GM20431 (cell line): ENCODE data around the gene SH3TC1.

Experiments used
- in situ Hi-C: fragments of 300-500 bp; cut with MseI, MboI; formaldehyde crosslinking; loops from one replicate; pipeline ENCODE4 v1.15.0; 2020; ENCODE audit warnings: low sequenced_read_pairs; ENCODE audit not compliant: unreplicated experiment

SH3TC1 gene

GRCh38 chr4:8198906-8199593 is at the start of gene SH3TC1:
SH3TC1 (plus strand) TSS chr4:8199290; CDS start chr4:8205195, 5,905 bp downstream.
- in situ Hi-C loops: no loop called here

- in situ Hi-C loops: no loop called here
Observed at GRCh38 chr4:8149664-8150063, 49.4 kb upstream of the SH3TC1 start.

GRCh38 chr4:8150152-8151090 is 48.7 kb upstream of the SH3TC1 start:
- in situ Hi-C loops: no loop called here

GRCh38 chr4:8151165-8151650 is 47.9 kb upstream of the SH3TC1 start:
- in situ Hi-C loops: no loop called here

- in situ Hi-C loops: no loop called here
Observed at GRCh38 chr4:8152090-8152864, 46.8 kb upstream of the SH3TC1 start.

GRCh38 chr4:8152865-8153257 is 46.2 kb upstream of the SH3TC1 start:
- in situ Hi-C loops: no loop called here

GRCh38 chr4:8153441-8153840 is 45.6 kb upstream of the SH3TC1 start:
- in situ Hi-C loops: no loop called here

GRCh38 chr4:8155048-8155447 is 44.0 kb upstream of the SH3TC1 start:
- in situ Hi-C loops: no loop called here

GRCh38 chr4:8155660-8156421 is 43.2 kb upstream of the SH3TC1 start:
- in situ Hi-C loops: no loop called here

- in situ Hi-C loops: no loop called here
Observed at GRCh38 chr4:8156617-8157016, 42.5 kb upstream of the SH3TC1 start.

GRCh38 chr4:8157496-8157895 is 41.6 kb upstream of the SH3TC1 start:
- in situ Hi-C loops: no loop called here

GRCh38 chr4:8157944-8158709 is 41.0 kb upstream of the SH3TC1 start:
- in situ Hi-C loops: no loop called here

GRCh38 chr4:8158710-8159536 is 40.2 kb upstream of the SH3TC1 start, which contains the start of gene ABLIM2:
ABLIM2 (minus strand) TSS chr4:8158813; CDS start chr4:8158689, 124 bp downstream.
- in situ Hi-C loops: no loop called here

GRCh38 chr4:8159537-8160232 is 39.4 kb upstream of the SH3TC1 start:
- in situ Hi-C loops: no loop called here

- in situ Hi-C loops: no loop called here
Observed at GRCh38 chr4:8160233-8160560, 38.9 kb upstream of the SH3TC1 start.

- in situ Hi-C loops: no loop called here
Observed at GRCh38 chr4:8160572-8160971, 38.5 kb upstream of the SH3TC1 start.

- in situ Hi-C loops: no loop called here
Observed at GRCh38 chr4:8162625-8163024, 36.5 kb upstream of the SH3TC1 start.

GRCh38 chr4:8163026-8163425 is 36.1 kb upstream of the SH3TC1 start:
- in situ Hi-C loops: no loop called here
